ENCODE results near the gene UCHL1.

- no peak for TF ChIP-seq CTCF (IDR thresholded peaks at IDR 0.05; ENCODE audit: low read depth, low read length, missing input control)
- no peak for TF ChIP-seq YY1 (IDR thresholded peaks at IDR 0.05)
- no peak for TF ChIP-seq EGR1 (IDR thresholded peaks at IDR 0.05; ENCODE audit: low read depth in 2 of 2)
- no peak for TF ChIP-seq ATF3 (IDR thresholded peaks at IDR 0.05)
These were observed 14.8 kb upstream of the UCHL1 start for GRCh38 chr4:41241919-41242318.
